Adrenal gland (tissue), 5 donors: Measurements from ENCODE around the gene RASA2.

Experiments
- POLR2A ChIP-seq, 2 donors: fragments of 450-650 bp; IDR thresholded peaks; one replicate each; pipeline ENCODE4 v1.6.1; 2017; ENCODE audit warnings: antibody characterized with exemption in 2 of 2, mild to moderate bottlenecking in 2 of 2, moderate library complexity in 1 of 2
- TF ChIP-seq, protein P1 (sequence below), 6 experiments: fragments of 450-650 bp in 4 of 6; fragments of 200-600 bp in 2 of 6; sonication (generic) in 1 of 6; IDR thresholded peaks; 1 replicate in 5 of 6; 2 replicates in 1 of 6; pipeline versions ENCODE4 v1.5.1 to v1.8.0; 2016 to 2021; ENCODE audit warnings: antibody characterized with exemption in 6 of 6, mild to moderate bottlenecking in 2 of 6, moderate library complexity in 1 of 6
- donor health status: DM: no; HTN: no; CAD: no.

DNA sequence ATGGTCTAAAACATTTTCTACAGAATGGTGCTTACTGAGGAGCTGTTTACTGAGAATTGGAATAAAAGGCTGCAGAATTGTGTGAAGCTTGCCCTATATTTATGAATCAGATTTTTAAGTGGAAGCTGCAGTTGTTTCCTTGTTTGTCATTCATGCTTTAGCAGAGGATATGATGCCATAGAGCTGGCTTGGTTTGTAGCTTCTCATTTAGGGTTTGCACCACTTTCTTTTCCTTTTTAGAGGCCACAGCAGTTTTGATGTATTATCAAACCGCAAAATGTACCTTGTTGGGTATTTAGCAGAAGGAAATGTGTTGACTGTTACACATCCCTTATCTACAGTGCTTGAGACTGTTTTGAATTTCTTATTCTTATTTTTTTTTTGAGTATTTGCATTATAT, 66.2 kb downstream of the RASA2 start:
- TF ChIP-seq, protein P1, sequence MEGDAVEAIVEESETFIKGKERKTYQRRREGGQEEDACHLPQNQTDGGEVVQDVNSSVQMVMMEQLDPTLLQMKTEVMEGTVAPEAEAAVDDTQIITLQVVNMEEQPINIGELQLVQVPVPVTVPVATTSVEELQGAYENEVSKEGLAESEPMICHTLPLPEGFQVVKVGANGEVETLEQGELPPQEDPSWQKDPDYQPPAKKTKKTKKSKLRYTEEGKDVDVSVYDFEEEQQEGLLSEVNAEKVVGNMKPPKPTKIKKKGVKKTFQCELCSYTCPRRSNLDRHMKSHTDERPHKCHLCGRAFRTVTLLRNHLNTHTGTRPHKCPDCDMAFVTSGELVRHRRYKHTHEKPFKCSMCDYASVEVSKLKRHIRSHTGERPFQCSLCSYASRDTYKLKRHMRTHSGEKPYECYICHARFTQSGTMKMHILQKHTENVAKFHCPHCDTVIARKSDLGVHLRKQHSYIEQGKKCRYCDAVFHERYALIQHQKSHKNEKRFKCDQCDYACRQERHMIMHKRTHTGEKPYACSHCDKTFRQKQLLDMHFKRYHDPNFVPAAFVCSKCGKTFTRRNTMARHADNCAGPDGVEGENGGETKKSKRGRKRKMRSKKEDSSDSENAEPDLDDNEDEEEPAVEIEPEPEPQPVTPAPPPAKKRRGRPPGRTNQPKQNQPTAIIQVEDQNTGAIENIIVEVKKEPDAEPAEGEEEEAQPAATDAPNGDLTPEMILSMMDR (IDR thresholded peaks at IDR 0.05), result no peak
- no peak for TF ChIP-seq POLR2A (IDR thresholded peaks at IDR 0.05)
